Measurements from ENCODE around the gene SSTR1.
A peak's percentile ranks its signal among the peaks of the same experiment; 100 is the strongest.
"Not testable (repeated sequence)": the region's sequence is repeated elsewhere in the genome, so short reads cannot be mapped to it uniquely, and the experiment has no call there.

Gene SSTR1, protein sequence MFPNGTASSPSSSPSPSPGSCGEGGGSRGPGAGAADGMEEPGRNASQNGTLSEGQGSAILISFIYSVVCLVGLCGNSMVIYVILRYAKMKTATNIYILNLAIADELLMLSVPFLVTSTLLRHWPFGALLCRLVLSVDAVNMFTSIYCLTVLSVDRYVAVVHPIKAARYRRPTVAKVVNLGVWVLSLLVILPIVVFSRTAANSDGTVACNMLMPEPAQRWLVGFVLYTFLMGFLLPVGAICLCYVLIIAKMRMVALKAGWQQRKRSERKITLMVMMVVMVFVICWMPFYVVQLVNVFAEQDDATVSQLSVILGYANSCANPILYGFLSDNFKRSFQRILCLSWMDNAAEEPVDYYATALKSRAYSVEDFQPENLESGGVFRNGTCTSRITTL

DNA sequence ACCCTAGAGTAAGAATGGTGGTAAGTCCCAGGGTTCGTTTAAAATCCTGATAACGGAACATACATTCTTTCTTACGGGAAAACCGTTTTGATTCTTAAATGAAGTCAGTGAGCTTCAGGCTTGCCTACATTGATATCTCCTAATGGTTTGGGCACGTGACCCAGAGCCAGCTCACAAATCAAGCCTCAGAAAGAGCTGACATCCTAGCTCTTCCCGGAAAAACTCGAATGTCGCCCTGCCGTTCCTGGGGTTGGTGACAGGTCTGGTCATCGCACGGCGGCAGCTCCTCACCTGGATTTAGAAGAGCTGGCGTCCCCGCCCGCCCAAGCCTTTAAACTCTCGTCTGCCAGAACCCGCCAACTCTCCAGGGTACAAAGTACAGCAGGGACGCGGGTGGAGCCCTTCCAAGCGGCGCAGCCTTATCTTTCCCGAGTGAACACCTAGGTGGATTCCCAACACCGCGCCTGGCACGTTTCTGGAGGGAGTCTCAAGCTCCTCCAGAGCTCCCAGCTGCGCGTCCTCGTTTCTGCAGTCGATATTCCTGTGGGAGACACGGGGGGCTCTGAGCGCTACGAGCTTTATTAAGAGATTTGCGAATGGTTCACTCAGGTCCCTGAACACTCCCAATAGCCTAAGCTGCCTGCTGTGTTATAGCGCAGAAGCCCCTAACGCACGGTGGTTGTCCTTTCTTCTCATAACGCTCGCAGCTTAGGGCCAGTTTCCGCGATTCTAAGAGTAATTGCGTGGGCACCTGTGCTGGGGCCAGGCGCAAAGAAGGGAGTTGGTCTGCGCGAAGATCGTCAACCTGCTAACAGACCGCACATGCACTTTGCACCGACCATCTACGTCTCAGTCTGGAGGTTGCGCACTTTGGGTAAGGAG lies at the start of gene SSTR1:
Gene SSTR1, plus strand, starts transcription at position 169 of the 882 bp plus-strand sequence. CDS start 1,486 bp downstream, outside the sequence.
- DNase-seq = peak in 1 of 51 donors; percentile 16

- DNase-seq = no peak
These were observed 49.2 kb upstream of the SSTR1 start for GRCh38 chr14:38158468-38158867.

- DNase-seq = no peak
These were observed 39.3 kb upstream of the SSTR1 start for GRCh38 chr14:38168416-38168815.

- no peak for DNase-seq
These were observed 36.5 kb upstream of the SSTR1 start for GRCh38 chr14:38171197-38171596.

DNA sequence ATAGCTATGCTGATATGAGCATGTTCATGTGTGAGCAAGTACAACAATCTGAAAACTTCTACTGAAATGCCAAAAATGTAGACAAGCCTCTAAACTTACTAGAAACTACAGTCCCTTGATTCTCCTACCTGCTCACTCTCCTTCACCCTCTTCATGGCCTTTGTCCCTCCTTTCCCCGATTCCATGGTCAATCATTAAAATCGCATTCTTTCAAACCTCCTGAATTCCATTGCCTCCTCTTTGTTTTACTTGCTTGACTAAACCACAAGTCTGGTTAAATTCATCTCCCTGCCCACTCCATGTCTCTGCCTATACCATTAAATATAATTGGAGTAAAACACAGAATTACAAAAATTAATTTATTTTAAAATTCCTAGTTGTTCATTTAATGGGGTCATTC lies 33.0 kb upstream of the SSTR1 start:
- no peak for DNase-seq

- no peak for DNase-seq
These were observed 32.0 kb upstream of the SSTR1 start for GRCh38 chr14:38175658-38176057.

DNA sequence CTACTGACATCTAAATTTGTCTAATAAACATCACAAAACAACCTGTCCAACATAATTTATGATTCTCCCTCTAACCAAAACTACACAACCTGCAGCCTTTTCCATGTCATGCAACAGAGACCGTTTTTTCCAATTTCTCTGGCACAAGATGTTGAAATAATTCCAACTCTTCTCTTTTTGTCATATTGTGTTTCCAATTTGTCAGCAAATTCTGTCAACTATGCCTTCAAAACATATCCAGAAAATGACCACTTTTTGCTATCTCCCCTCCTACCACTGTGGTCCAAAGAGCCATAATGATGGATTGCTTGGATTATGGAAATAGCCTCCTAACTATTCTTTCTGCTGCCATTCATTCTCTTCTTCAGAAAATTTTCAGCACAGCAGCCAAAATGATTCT lies 31.3 kb upstream of the SSTR1 start:
- DNase-seq = no peak

GRCh38 chr14:38184132-38184531 lies 23.6 kb upstream of the SSTR1 start:
- no peak for DNase-seq

- no peak for DNase-seq
These were observed 22.0 kb upstream of the SSTR1 start for GRCh38 chr14:38185671-38186070.

DNA sequence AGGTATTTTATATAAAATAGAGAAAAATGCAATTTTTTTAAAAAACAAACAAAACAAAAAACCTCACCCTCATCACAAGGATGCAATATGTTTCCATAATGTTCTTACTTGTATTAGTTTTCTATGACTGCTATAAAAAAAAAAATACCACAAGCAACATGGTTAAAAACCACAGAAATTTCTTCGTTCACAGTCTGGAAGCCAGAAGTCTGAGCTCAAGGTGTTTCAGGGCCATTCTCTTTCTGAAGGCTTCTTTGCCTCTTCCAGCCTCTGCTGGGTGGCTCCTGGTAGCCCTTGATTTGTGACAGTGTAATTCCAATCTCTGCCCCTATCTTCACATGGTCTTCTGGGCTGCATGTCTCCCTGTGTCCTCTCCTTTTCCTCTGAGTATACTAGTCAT lies 21.5 kb upstream of the SSTR1 start:
- no peak for DNase-seq

- no peak for DNase-seq
These were observed 20.2 kb upstream of the SSTR1 start for GRCh38 chr14:38187528-38187927.

- no peak for DNase-seq
These were observed 17.6 kb upstream of the SSTR1 start for GRCh38 chr14:38189930-38190726.

DNA sequence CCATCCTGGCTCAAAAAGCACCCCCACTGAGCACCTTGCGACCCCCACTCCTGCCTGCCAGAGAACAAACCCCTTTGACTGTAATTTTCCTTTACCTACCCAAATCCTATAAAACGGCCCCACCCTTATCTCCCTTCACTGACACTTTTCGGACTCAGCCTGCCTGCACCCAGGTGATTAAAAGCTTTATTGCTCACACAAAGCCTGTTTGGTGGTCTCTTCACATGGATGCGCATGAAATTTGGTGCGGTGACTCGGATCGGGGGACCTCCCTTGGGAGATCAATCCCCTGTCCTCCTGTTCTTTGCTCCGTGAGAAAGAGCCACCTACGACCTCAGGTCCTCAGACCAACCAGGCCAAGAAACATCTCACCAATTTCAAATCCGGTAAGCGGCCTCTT lies 16.9 kb upstream of the SSTR1 start:
- DNase-seq = not testable (repeated sequence)

DNA sequence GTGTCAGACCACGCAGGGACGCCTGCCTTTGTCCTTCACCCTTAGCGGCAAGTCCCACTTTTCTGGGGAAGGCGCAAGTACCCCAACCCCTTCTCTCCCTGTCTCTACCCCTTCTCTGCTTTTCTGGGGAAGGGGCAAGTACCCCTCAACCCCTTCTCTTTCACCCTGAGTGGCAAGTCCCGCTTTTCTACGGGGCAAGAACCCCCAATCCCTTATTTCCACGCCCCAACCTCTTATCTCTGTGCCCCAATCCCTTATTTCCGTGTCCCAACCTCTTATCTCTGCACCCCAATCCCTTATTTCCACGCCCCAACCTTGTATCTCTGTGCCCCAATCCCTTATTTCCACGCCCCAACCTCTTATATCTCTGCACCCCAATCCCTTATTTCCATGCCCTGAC lies 16.2 kb upstream of the SSTR1 start:
- not testable (repeated sequence) for DNase-seq

- no peak for DNase-seq
These were observed 10.5 kb upstream of the SSTR1 start for GRCh38 chr14:38197001-38197783.

GRCh38 chr14:38197784-38198335 lies 9.8 kb upstream of the SSTR1 start:
- no peak for DNase-seq

DNA sequence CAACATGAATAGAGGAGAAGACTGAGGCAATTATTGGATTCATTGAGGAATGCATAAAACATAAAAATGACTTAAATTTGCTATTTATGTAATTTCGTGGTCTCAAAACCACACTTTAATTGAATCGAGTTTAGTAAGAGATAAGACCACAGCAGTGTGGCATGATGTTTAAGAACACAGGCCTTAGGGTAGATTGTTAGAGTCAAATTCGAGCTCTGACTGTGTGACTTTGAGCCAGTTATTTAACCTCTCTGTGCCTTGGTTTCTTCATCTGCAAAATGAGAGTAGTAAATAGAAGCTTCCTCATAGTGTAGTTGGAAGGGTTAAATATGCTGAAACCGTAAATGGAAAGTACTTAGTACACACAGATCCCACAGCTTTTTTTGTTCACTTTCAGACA lies 9.3 kb upstream of the SSTR1 start:
- DNase-seq = no peak

- DNase-seq = no peak
These were observed 8.6 kb upstream of the SSTR1 start for GRCh38 chr14:38199076-38199475.

DNA sequence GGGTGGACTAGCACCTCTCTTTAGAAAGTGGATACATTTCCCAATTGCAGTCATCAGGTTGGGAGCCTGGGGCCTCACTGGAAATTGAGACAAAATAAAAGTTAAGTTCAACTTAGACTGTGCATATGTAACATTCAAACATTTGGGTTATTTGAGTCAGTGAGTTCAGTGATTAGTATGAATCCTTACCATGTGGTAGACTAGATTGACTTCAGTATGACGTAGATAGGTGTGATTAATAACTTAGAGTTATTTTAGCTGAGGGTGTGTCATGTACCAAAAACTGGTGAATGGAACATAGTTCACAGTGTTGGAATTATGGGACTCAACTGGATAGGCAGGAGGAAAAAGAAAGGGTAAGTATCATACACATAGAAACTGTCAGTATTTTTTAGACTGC lies 8.0 kb upstream of the SSTR1 start:
- DNase-seq = no peak

DNA sequence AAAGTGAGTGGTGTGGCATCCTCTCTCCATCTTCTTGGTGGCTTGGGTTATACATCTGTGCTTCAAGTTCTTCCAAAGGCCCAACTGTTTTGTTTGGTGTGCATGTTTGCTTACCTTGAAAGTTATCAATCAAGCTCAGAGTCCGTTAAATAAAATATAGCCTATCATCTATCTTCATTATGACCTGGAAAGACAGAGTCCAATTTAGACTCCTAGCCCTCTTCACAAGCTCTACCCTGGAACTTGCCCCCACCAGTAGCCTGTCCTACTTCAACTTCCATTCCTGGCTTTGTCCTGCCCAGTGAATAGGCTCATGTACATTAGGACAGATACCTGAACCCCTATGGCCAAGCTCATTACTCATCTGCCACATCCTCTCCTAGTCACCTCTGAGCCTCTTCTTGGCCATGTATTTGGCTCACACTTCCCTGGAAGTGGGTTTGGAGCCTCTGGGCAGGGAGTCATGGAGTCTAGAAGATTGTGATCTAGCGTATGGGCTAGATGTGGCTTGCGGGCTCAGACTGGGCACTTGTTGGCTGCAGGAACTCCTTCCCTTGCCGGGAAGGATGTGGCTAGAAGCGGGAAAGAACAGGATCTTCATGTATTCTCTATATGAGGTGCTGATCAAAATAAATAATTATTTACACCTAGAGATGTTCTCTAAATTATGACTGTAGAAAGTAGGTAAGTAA lies 6.4 kb upstream of the SSTR1 start:
- no peak for DNase-seq

Data from hypothalamus (tissue), 51 donors.